Measurements from ENCODE around the gene NCAM1.

The NCAM1 gene

DNA sequence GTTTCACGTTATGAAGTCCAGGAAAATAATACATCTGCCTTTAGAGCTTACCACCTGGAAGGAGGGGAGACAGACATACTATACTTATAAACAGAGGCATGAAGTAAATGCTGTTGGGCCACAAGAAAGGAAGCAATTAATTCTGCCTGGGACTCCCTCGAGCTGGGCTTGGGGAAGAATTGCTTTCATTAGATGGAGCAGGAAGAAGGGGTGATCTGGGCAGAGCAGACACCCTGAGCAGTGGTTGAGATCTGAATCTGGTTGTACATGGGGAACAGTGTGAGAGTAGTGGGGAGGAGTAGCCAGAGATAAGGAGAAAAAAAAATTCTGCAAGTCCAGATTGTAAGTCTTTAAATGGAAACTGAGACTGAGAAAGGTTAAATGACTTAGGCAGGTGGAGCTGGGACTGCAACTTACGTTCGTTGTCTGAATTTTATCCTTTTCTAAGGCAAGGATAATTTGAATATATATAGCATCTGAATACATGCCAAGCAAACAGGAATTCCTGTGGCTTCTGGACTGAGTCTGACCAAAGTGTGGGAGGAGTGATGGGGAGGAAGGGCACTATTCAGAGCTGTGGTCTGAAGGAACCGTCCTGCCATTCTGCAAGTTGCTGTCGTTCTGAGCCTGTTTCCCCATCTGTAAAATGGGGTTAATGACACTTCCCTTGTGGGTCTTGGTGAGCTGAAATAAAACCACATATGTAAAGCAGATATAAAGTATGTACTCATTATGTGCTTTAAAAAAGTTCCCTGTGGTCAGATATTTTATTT lies 7.9 kb downstream of the NCAM1 start:
- no peak for DNase-seq

DNA sequence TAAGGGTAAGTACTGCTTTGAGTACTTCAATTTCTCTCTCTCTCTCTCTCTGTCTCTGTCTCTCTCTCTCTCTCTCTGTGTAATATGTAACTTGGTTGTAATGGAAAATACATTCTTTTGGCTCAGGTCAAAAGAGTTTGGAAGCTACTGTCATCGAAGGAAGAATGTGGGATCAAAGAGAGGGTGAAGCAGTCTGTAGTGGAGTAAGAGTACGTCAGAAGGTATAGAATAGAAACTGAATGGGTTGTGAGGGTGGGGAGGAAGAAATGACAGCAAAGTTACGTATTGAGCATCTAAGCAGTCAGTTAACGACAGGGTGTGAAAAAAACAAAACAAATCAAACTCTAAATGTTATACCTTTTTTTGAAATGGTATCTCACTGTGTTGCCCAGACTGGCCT lies 10.0 kb downstream of the NCAM1 start:
- DNase-seq, result no peak

DNA sequence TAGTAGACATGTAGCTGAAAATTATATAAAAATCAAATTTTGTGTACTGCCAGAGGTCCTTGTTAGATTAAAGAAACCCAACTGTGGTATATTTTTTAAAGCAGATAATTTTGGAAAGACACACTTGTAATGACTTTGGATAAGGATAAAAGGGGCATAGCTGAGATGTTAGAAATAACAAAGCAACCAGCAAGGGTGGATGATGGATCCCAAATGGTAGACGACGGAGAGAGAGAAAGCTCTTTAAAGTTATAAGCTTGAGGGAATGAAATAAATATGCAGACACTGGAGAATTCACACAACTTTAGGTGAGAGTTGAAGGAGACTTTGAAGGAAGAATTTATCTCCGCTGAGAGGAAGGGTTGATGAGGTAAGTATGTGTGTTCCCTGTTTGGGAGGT lies 10.6 kb downstream of the NCAM1 start:
- no peak for DNase-seq

DNA sequence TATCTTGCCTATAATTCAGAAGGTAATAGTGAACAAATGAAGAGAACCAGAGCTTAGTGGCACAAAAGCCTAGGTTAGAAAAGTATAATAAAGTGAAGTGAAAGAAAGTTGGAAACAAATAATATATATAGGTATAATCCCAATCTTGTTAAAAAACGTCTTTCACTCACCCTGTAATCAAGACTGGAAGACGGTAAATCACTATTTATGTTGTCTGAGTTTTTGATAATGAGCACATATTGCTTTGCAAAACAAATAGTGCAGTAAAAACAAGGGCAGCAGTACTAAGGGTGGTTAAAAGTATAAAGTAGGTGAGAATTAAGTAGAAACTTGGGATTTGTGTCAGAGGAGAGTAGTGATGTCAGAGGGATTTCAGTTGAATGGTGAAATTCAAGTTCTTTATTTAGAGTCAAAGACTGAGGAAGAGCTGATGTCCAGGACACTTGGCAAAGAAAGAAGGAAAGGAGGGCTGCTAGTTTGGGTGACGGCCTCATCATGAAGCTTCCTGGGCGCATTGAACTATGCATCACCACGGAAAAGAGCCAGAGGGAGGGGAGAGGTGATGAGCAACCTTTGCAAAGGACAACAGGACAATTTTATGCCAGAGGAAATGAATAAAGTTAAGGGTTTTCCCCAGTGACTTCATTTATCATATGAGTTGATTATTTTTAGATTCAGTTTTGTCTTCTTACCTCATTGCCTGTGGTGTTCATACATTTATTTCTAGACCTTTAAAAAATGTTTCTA lies 11.4 kb downstream of the NCAM1 start:
- DNase-seq, result no peak

DNA sequence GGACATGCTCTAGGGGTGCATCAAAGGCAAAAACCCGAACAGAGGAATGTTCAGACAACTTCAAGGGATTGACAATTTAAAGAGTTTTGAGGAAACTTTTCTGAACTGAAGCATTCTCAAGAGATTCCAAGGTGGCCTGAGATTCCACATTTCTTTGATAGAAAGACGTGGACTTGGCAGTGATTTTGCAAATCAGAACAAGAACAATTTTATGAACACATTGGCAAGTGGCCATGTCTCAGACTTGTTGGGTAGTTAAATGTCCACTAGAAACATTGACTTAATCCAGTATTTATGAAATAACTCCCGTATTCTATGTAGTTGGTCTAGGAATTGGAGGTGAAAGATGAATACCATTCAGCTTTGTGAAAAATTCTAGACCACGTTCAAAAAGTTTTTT lies 13.8 kb downstream of the NCAM1 start:
- no peak for DNase-seq

DNA sequence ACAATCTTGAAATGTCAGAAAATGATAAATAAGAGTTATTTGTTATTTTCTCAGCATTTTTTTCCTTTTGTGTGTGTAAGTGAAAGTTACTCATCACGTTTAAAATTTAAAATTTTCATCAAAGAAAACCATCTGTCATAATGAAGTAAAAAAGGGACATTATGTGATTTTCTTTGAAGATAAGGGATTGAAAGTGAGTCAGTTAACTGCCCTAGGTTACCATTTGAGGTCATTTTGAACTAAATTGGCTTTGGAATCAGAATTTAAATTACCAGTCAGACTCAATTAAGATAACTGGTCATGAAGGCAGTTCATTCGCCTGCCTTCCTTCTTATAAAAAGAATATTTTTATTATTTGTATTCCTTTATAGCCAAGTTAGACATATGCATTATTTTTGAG lies 14.3 kb downstream of the NCAM1 start:
- DNase-seq, result no peak

DNA sequence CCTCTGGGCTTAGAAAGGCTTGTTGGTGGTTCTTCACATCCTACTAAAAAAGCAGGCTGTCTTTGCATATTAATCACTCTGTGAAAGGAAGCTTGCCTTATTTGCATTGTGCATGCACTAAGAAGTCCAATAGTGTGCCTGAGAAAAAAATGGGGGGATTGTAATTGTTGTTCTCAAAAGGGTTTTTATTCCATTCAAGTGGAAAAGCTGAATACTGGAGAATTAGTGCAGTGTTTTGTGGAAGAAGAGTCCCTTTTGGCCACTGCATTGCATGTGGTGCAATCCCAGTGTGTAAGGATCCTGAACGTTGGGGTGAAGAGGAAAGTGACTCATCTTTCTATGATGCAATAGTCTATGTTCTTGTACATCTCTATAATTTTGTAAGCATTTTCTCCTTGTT lies 16.5 kb downstream of the NCAM1 start:
- no peak for DNase-seq

DNA sequence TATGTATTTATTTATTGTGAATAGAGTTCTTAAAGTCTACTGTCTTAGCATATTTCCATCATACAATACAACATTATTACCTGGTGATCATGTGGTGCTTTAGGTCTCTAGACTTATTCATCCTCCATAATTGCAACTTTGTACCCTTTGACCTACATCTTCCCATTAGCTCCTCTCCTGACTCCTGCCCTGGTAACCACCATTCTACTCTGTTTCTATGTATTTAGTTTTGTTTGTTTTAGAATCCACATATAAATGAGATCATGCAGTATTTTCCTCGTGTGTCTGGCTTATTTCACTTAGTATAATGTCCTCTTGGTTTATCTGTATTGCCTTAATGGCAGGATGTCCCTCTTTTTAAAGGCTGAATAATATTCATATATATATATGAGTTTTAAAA lies 22.7 kb downstream of the NCAM1 start:
- no peak for DNase-seq

DNA sequence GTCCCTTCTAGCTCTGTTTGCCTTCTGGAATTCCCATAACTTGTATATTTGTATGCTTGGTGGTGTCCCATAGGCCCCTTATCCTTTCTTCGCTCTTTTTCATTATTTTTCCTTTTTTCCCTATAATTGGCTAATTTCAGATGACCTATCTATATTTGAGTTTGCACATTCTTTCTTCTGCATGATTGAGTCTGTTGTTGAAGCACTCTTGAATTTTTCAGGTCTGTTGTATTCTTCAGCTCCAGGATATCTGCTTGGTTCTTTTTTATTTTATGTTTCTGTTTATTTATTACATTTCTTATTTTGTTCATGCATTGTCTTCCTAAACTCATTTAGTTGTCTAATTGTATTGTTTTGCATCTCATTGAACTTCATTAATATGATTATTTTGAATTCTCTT lies 28.0 kb downstream of the NCAM1 start:
- DNase-seq, result no peak

DNA sequence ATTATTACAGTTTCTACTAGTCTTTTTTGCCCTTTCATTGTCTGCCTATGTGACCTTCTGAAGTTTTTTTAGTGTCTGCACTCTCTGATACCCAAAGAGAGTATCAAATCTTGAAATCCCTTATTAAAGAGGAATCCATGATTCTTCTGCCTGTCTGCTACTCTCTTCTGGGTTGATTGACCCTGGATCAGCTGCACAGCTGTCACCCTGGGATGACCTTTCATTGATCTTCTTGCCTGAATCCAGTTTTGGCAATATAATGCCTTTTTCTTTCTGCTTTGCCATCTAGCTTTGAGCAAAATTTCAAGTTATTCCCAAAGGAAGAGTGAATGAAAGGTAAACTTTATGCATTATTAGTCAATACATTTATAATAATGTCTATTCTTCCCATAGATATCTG lies 32.6 kb downstream of the NCAM1 start:
- no peak for DNase-seq

DNA sequence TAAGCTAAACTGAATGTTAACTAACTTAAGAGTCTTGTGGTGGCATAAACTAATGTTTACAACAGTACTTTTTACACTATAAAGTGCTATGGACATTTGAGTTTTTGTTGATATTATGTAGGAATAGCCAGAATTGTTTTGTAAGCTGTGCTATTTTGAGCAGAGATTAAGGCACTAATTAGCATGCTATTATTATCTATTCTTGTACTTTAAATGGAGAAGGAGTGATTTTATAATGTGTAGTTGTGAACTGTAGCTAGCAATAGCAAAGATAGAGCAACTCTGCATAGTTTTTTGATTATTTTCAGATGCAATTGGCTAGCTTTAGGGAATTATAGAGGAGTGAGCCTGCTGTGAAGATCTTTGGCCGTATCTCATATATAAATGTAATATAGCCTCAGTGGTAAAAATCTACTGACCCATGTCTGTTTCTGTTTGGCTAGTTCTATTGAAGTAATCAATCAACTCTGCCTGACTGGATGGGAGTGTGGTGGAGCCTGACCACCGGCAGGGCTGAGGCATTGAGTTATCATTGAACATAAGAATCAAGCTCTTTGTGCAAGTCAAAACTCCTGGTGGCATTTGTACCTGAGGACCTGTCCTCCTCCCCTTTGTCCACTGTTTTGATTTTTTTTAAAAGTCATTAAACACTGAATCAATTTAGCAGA lies 34.3 kb downstream of the NCAM1 start:
- DNase-seq, result no peak

DNA sequence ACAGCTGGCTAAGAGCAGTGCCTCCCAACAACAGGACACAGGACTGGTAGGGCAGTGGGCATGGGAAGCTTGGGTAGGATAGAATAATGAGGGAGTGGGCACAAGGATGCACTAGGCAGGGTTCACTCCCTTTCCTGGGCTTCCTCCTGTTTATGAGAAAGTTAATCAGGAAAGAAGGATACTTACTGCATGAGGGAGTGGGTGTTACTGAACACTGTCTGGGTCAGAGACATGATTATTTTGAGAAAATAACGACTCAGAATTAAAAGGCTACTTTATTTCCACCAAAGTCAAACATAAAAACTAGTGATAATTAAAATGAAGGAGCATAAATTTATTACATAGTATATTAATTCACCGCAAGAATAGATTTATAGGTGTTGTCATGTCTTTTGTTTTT lies 35.8 kb downstream of the NCAM1 start:
- DNase-seq, result no peak

DNA sequence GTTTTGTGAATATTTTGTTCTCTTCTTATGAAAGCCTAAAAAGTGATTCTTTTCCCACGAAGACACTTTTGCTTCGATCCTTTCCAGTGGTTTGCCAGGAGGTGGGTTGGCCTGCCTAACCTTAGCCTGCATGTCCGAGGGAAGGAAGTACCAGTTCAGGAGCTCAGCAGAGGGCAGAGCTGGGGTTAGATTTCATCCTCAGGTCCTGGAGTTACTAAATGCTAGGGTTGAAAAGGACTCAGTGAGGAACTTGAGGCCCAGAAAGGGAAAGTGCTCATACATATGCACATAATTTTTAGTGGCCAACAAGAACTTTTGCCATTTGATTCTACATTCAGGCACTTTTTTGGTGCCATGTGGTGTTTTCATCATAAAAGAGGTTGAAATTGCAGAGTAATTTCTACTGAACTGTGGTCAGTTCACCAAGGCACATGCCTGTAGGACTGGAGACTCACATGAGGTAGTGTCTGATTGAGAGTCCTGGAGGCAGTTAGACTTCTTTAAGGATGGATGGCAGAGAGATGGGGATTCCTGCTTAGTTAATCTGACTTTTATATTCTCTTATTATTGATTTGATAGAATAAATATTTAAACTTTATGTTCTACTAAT lies 36.7 kb downstream of the NCAM1 start:
- no peak for DNase-seq

DNA sequence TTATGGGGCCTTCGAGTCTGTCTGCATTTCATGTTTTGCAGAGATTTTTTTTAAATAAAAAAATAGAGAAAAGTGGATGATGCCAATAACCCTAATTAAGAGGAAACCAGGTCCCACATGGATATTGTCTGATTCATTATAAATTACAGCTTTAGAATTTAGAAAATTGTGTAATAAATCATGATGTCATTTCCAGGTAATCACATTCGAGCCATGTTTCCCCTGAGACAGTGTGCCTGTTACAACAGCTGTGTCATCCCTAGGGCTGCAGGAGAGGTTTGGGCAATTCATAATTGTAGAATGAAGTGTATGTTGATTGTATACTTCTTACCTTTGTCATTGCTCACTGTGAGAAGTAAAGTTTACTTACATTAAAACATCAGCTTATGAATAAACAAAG lies 38.3 kb downstream of the NCAM1 start:
- DNase-seq, result no peak

DNA sequence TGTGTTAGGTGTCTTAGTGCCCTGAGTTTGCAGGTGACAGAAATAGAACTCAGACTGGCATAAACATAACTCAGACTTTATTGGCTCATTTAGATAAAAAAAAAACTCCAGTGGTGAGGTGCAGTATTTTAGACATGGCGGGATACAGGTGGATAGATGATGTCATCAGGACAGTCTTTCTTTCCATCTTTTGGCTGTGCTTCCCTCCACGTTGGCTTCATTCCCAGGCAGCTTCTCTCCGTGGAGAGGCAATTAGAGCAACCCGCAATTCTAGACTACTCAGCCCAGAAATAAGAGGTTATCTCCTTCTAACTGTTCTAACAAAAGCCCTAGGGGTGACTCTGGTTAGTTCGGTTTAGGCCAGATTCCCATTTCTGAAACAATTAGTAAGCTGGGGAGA lies 40.5 kb downstream of the NCAM1 start:
- DNase-seq, result no peak

DNA sequence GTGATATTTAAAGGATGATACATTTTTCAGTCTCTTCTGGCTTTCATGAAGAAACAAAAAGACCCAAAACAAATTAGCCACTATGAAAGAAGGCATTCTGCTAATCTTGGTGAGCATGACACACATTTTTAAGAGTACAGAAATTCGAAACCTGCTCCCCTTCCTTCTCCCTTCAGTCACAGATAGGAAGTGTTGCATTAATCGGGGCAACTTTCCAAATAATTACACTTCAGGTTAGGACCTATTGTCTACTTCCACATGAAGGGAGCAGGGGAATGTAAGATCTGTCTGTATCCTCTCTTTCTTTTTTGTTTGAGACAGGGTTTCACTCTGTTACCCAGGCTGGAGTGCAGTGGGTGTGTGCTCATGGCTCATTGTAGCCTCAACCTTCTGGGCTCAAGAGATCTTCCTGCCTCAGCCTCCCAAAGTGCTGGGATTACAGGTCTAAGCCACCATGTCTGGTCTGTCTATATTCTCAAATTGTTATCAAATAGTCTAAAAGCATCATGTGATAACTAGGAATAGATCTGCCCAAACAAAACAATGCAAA lies 45.8 kb downstream of the NCAM1 start:
- no peak for DNase-seq

DNA sequence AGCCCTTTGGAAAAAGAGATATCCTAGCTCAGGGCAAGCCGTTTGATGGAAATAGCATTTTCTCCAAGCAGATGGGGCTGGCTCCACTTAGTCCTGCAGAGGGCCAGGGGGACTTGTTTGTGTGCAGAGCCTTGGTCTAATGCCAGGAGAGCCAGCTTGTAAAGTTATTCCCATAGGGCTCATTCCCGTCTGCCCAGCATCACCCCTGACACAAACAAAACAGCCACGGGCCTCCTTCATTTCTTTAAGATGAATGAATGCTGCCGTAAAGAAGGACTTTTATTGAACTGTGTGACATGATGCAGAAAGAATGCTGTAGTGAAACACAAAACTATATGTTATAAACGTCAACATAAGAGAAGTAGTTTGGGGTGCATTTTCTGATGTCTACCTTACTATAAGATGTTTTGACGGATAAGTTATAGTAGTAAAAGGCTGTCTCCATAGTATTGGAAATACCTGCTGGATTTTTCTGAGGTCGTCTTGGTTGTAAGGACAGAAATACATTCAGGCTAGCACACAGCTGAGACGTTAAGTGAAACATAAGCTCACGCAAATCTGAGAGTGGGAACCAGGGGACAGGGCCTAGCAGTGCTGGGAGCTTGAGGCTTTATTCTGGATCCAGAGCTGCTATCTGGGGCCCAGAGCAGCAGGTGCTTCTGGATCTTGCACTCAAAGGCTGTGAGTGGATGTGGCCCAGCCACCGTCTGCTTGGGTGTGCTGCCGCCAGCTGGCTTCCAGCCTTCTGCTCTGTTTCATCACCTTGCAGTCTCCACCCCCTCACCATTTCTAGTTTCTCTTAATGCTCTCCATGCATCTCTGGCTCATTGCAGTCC lies 53.3 kb downstream of the NCAM1 start:
- no peak for DNase-seq

DNA sequence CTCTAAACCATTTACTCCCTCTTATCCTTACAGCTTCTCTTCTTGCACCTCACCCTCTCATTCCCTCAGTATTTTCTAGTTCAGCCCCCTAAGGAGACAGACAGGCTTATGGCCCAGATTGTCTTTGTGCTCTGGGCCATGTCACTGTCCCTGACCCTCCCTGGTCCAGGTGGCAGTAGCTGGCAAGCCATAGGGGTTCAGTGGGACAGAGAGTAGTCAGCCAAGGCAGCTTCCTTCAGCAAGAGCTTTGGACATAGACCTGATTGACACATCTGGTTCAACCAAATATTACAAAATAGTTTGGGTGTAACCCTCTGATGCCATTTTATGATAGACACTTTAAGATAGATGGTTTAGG lies 53.9 kb downstream of the NCAM1 start:
- DNase-seq, result no peak

DNA sequence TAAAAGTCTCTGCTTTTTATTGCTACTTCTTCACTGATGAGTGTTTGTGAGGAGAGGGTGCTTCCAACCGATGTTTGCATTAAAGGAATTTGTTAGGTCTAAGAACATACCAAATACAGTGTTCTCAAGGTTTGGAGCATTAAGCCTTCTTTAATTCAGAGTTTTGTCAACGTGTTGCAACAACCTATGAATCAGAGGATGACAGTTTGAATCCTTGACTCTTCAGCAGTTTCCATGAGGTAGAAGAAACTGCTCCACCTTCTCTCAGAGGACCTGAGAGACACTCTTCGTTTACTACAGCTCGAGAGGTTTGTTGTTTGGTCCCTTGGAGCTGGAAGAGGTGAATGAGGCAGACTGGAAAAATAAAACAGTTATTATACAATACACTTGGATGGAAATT lies 55.7 kb downstream of the NCAM1 start:
- no peak for DNase-seq

DNA sequence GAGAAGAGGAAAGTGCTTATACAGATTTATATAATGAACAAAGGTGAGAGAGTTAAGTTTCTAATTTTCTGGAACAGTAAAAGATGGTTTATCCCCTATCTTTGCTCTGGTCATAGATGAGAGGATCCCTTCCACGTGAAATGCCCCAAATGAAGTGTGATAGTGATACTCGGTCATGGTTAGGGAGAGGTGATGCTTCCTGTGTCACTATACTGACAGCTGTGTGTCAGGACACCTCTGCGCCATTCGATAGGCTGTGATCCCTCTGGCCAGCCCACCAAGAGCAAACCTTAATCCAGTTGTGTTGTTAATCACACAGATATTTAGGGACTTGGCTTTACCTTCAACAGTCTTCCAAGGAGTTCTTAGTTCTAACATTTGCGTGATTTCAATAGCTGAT lies 57.7 kb downstream of the NCAM1 start:
- no peak for DNase-seq

DNA sequence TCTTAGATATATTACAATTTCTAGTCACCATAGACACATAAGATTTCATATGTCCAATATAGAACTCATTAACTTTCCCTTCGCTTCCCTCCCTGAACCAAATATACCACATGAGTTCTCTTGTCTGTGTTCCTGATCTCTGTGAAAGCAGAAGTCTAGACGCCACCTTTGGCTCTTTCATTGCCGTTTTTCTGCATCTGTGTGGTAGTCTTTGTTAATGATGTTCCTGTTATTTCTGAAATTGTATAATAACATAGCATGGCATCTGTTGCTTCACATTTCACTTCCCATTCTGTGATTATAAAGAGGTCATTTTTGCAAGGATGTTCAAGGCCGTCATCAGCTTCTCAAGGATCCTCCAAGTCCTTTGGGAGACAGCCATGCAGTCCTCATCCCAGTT lies 58.5 kb downstream of the NCAM1 start:
- no peak for DNase-seq

DNA sequence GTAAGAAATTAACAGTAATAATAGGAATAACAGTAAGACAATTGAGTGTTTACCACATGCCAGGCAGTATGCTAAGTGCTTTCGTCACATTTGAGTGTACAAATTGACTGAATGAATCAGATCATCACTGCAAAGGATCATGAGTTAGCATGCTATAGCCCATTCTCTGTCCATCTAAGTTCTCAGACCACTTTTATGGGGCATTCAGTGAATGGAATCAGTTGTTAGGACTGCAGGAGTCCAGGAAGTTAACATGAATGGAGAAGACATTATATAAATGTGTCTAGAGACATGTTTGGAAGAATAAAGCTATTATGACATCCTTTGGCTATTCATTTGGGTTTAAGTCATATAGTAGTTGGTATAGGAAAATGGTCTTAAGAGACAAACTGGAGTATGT lies 59.9 kb downstream of the NCAM1 start:
- no peak for DNase-seq

DNA sequence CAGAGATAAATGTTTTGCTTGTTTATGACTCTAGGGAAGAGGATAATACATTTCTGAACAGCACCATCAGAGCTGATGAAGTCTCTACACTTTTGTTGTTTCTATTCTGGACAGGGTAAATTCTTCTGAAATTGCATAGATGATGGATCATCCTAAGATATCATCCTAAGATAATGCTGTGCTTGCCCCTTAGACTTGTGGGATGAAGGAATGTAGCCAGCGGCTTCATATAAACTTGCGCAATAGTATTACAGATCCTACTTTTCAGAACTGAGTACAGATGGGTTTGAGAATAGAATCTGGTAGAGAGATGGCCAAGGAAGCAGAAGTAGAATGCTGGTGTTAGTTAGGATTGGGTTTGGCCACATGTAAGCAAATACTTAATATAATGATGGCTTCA lies 61.0 kb downstream of the NCAM1 start:
- no peak for DNase-seq

All from activated naive CD4-positive, alpha-beta T cell (primary cell).